ENCODE results near the gene MAST1.

Gene MAST1

GRCh38 chr19:12841094-12841493, 2.8 kb downstream of the MAST1 start (continued):
- TF ChIP-seq RBAK (tag by site-specific recombination; IDR thresholded peaks at IDR 0.05) = no peak
- no peak for TF ChIP-seq HOXA7 (CRISPR knock-in tag; IDR thresholded peaks at IDR 0.05; ENCODE audit: borderline replicate concordance)
- TF ChIP-seq ZNF596 (tag by site-specific recombination; IDR thresholded peaks at IDR 0.05) = no peak
- no peak for TF ChIP-seq ZFP69B (tag by site-specific recombination; IDR thresholded peaks at IDR 0.05)

- ChIA-PET POLR2A (no interaction called here), CTCF (no interaction called here)
- Histone ChIP-seq H3K27ac (ENCODE audit: extremely low read depth, low read depth, low read length) (no peak overlapping the region), H3K4me3 (ENCODE audit: low read depth, low read length) (no peak overlapping the region), H3K9me3 (ENCODE audit: control insufficient read depth, insufficient read depth, low read depth, low read length) (no peaks in the 10 kb centered on the region), H3K36me3 (ENCODE audit: control insufficient read depth in 2 of 2, insufficient read depth in 1 of 2, low read length in 2 of 2) (no peaks in the 10 kb centered on the region), H3K4me1 (ENCODE audit: control insufficient read depth, insufficient read depth, low read length) (no peaks in the 10 kb centered on the region)
- TF ChIP-seq ZFHX2 (tag by site-specific recombination; conservative IDR thresholded peaks at IDR 0.05) = peak; percentile 41; the same call in 1 of the 2 replicates
- no peak for TF ChIP-seq GLIS2 (tag by site-specific recombination; IDR thresholded peaks at IDR 0.05)
- TF ChIP-seq ZBTB6 (tag by site-specific recombination; IDR thresholded peaks at IDR 0.05) = no peak
- TF ChIP-seq MYNN (tag by site-specific recombination; IDR thresholded peaks at IDR 0.05; ENCODE audit: borderline replicate concordance) = no peak
Measured at GRCh38 chr19:12842511-12842910, 4.2 kb downstream of the MAST1 start.

GRCh38 chr19:12843328-12843727, 5.0 kb downstream of the MAST1 start:
- POLR2A ChIA-PET = no interaction called here
- Histone ChIP-seq H3K4me3 (ENCODE audit: low read depth, low read length) (no peak overlapping the region), H3K36me3 (ENCODE audit: control insufficient read depth in 2 of 2, insufficient read depth in 1 of 2, low read length in 2 of 2) (no peaks in the 10 kb centered on the region), H3K4me1 (ENCODE audit: control insufficient read depth, insufficient read depth, low read length) (no peaks in the 10 kb centered on the region), H3K9me3 (ENCODE audit: control insufficient read depth, insufficient read depth, low read depth, low read length) (no peaks in the 10 kb centered on the region), H3K27ac (ENCODE audit: extremely low read depth, low read depth, low read length) (no peak overlapping the region)
- TF ChIP-seq ZNF169 (tag by site-specific recombination; IDR thresholded peaks at IDR 0.05) (no peak), ZNF155 (tag by site-specific recombination; IDR thresholded peaks at IDR 0.05) (no peak), ZBTB20 (tag by site-specific recombination; IDR thresholded peaks at IDR 0.05) (no peak), ZNF202 (tag by site-specific recombination; IDR thresholded peaks at IDR 0.05; ENCODE audit: borderline replicate concordance) (no peak), ZNF19 (tag by site-specific recombination; IDR thresholded peaks at IDR 0.05; ENCODE audit: low read depth) (no peak), ZBTB48 (tag by site-specific recombination; IDR thresholded peaks at IDR 0.05) (no peak), ZNF280C (tag by site-specific recombination; IDR thresholded peaks at IDR 0.05) (no peak), ZNF248 (tag by site-specific recombination; IDR thresholded peaks at IDR 0.05) (no peak), ZNF274 (IDR thresholded peaks at IDR 0.05; ENCODE audit: low read length) (no peak), ZNF274 (tag by site-specific recombination; IDR thresholded peaks at IDR 0.05; ENCODE audit: borderline replicate concordance) (no peak)
- CTCF ChIA-PET = interaction anchor here (1.2 to 7.2 kb wide), 2 partner anchors 78 to 83 kb away, joined by 3 to 62 read pairs; no protein-coding TSS in a partner anchor
